Hypothalamus (tissue), 51 donors: ENCODE data around the gene PACRG.

Experiments
- DNase-seq, 51 donors: peaks; one replicate each; lab custom pipeline; 2025; lab: John Stamatoyannopoulos, UW

The PACRG gene

GRCh38 chr6:163164175-163164900 lies 436.6 kb downstream of the PACRG start:
- DNase-seq: no peak

DNA sequence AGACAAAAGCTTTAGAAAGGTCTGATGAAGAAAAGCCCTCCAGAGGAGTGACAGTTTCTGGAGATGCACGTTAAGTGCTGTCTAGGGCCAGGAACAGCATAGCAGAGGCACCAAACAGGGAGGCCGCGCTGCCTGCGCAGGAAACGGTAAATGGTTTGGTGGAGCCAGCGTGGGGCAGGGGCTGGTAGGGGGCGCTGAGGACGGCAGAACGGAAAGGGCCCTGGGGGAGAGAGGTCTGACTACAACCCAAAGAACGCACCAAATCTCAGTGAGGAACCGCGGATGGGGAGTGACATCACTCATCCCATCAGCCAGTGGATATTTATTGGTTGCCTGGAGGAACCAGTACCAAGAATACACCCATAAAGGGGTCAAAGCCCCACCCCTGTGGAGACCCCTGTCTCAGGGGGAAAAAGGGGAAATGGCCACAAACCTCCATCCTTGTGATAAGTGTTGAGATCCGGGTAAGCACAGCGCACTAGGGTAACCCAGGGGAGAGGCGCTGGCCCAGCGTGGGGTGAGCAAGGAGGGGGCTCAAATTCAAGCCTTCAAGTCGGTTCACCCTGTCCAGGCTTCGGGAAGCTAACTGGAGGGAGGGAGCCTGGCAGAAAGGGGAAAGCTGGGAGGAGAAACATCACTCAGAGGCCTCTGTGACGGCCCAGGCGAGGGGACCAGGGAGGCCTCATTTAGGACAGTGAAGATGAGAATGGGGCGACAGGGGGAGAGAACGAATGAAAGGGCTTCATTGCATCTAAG lies 437.6 kb downstream of the PACRG start:
- no peak for DNase-seq

- DNase-seq: peak in 39 of 51 donors; percentile 16 to 91 (median 67)
These were observed 438.1 kb downstream of the PACRG start for GRCh38 chr6:163165922-163166321.

- no peak for DNase-seq
These were observed 438.7 kb downstream of the PACRG start for GRCh38 chr6:163166507-163166906.

DNA sequence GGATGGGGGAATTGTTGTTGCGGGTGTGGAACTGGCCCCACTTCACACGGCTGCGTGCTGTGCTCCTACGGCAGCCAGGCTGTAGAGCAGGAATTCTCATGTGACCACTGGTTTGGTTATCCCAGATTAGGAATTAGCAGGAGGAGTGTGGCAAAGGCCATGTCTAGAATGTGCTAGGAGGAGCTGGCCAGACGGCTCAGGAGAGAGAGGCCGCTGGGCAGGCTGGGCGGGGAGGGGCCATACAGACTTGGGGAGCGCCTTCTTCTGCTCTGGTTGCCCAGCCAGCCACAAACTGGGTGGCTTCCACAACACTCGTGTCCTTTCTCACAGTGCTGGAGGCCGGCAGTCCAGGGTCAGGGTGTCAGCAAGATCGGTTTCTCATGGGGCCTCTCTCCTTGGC lies 441.7 kb downstream of the PACRG start:
- DNase-seq: no peak

GRCh38 chr6:163170294-163170883 lies 442.6 kb downstream of the PACRG start:
- DNase-seq: no peak

- DNase-seq: no peak
These were observed 446.0 kb downstream of the PACRG start for GRCh38 chr6:163173741-163174140.

GRCh38 chr6:163175301-163175700 lies 447.5 kb downstream of the PACRG start:
- no peak for DNase-seq

DNA sequence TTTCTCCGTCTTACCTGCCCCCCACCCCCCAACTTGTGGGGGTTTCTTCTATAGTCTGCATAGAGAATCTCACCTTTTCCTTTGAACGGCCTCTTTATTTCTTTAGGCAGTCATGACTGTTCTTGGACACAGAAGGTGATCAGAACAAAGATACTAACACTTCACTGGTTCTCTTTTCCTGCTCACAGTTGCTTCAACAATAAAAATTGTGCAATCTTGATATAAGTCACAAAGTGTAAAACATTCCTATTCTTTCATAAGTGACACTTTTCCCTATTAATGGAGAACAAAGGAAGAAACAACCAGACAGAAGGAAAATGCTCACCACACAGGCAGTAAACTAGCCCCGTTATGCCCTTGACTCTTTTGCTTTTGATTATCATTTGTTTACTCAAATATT lies 448.3 kb downstream of the PACRG start:
- DNase-seq: no peak

DNA sequence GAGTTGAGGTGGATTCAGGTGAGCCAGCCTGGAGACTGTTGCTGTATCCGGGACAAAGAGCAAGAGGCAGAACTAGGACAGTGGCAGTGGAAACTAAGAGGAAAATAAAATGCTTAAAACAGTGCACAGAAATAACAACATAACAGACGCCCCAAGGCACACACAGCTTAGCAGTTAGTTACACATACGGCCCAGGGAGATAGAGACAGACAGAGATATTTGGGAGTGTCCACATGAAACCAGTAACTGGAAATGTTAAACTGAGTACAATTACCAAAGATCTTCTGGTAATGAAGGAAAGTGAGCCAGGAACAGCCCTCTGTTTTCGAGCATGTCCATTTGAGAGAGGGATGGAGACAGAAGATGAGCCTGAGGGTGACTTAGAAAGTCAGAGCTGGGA lies 449.2 kb downstream of the PACRG start:
- no peak for DNase-seq

DNA sequence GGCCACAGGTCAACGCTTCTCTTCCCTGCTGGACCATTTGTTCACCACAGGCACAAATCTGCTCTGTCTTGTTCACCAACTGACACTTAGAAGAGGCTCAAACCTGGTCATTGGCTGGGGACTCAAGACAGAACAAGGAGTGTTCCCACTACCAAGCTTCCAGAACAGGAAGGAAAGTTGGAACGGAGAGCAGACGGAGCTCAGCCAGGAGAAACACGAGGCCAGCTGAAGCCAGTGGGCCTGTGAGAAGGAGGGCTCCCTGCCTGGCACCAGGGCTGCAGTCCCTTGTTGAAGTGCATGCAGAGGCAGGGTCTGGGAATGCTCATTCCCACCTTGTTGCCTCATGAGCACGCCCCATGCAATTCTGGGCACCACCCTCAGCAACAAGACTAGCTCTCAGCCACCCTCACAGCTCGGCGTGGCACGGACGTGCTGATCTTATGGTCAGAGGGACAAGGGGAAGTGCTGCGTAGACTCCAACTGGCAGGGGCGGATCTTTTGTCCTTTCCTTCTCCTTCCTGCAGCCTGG lies 450.2 kb downstream of the PACRG start:
- DNase-seq: peak in 2 of 51 donors; percentile 48

DNA sequence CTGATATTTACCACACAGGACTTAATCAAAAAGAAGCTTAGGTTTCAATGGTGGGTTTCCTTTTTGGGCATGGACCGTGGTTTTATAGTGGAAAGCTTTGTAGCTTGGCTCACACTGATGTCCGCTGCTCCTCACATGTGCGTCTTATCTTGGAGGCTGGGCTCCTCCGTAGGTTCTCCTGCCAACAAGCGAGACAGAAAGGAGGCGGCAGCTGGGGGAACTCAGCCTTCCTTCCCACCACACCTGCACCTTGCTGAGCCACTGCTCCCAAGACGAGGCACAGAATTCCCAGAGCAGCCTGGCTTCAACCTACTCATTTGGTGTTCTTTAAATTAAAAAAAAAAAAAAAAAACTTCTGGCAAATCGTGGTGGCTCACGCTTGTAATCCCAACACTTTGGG lies 451.3 kb downstream of the PACRG start:
- no peak for DNase-seq

- DNase-seq: no peak
These were observed 451.9 kb downstream of the PACRG start for GRCh38 chr6:163179721-163180120.

- peak in 47 of 51 donors; percentile 37 to 97 (median 86) for DNase-seq
These were observed 453.2 kb downstream of the PACRG start for GRCh38 chr6:163180874-163181541.

DNA sequence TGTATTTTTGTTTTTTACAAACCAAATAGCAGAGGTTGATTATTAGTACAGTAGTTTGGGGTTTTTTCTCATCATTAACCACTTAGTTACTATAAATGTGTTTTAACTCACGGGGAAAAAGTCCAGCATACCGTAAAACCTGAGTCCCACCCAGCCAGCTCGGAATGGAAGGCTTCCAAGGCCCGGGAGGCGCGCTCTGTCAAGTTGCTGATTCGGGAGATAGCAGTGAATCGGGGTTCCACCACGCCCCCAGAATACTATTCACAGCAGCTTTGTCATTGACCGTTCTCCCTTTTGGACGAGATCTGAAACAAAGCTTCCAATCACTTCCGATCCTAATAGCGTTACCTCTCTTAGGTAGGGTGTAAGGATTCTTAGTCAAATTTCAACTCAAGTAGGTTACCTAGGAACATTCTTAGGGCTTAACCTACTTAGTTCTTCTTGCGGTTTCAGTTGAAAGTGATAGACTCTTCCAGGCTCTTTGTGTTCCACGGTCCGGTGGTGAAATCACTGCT lies 453.9 kb downstream of the PACRG start:
- no peak for DNase-seq

DNA sequence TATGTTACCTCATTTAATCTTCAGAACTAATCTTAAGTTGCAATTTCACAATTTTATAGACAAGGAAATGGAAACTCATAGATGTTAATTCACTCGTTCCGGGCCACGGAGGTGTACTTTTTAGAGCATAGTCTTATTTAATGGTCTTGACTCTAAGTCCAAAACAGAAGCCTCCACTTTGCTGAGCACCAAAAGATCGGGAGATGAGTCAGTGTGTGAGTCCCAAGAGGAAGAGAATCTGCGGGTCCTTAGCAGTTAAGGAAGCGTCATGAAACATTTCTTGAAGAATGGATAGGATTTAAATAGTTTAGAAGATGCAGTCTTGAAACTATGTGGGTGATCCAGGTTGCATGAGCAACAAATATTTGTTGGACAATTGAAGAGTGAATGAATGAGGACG lies 454.9 kb downstream of the PACRG start:
- DNase-seq: no peak

DNA sequence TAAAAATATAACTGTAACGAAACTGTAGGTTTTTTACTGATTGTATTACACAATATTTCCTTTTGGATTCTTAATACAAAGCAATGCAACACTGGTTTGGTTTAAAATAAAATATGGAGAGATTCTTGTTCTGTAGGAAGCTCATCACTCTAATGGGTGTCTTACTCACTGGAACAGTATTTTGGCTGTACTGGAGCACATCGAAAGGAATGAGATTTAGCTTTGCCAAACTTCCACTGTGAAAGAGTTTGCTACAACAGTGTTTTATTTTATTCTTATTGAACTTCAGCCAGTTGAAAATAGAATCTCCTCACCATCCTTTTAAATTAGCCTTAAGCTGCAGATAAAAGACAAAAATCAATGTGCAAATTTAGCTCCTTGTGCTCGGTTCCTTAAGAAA lies 456.0 kb downstream of the PACRG start:
- DNase-seq: no peak

GRCh38 chr6:163185744-163186143 lies 458.0 kb downstream of the PACRG start:
- no peak for DNase-seq

GRCh38 chr6:163186527-163186926 lies 458.8 kb downstream of the PACRG start:
- DNase-seq: no peak

- DNase-seq: no peak
These were observed 459.4 kb downstream of the PACRG start for GRCh38 chr6:163187201-163187600.

- no peak for DNase-seq
These were observed 459.8 kb downstream of the PACRG start for GRCh38 chr6:163187606-163188005.
